IPS-18a (cell line): ENCODE data around the gene GLIPR2.

ENCODE experiments used
- H3K27ac ChIP-seq: one replicate; pipeline ENCODE4 v1.5.1; 2013; ENCODE audit warnings: low read length
- H3K27me3 ChIP-seq: one replicate; pipeline ENCODE4 v1.6.1; 2013; ENCODE audit warnings: mild to moderate bottlenecking, low read length; ENCODE audit not compliant: control insufficient read depth, insufficient read depth
- H3K36me3 ChIP-seq: one replicate; pipeline ENCODE4 v1.6.1; 2013; ENCODE audit warnings: low read depth, low read length; ENCODE audit not compliant: control insufficient read depth
- H3K4me1 ChIP-seq: one replicate; pipeline ENCODE4 v1.6.1; 2013; ENCODE audit warnings: low read depth, low read length; ENCODE audit not compliant: control insufficient read depth
- H3K4me3 ChIP-seq: one replicate; pipeline ENCODE4 v1.5.1; 2013; ENCODE audit warnings: low read length
- H3K9ac ChIP-seq: one replicate; pipeline ENCODE4 v1.6.1; 2013; ENCODE audit warnings: mild to moderate bottlenecking, low read length, moderate library complexity
- H3K9me3 ChIP-seq: one replicate; pipeline ENCODE4 v1.6.1; 2013; ENCODE audit warnings: low read depth, low read length; ENCODE audit not compliant: control insufficient read depth

GLIPR2 gene

DNA sequence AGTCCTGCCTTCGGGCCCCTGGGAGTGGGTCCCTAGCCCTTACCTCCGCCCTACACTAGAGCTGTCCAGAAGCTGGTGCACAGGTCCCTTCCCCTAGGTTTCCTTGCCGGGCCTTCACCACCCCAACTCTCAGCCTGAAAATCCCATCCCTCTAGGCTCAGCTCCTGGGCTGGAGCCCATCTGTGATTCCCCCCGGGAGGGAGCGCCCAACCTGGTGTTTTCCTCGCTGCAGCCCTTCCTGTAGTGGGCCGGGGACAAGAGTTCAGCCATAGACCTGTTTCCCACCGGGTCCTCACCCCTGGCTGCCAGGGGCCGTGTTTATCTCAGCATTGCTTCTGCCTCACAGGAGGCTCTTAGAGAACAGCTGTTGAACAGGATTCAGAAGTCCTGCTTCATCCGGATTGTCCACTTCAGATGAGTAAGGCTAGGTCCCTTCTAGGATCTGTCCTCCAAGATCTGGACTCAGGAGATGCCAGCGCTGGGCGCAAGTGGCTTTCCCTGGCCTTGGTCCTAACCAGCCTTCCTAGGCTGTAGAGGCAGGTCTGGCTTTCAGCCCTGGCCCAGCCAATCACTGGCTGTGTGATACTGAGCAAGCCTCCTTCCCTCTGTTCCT is 965 bp downstream of the GLIPR2 start:
- Histone ChIP-seq H3K4me1 (peaks cover 12% of the 10 kb centered on the region), H3K27me3 (peaks cover 79% of the 10 kb centered on the region), H3K9ac (peak overlapping the region; percentile 58), H3K9me3 (no peaks in the 10 kb centered on the region), H3K36me3 (no peaks in the 10 kb centered on the region), H3K27ac (no peak overlapping the region), H3K4me3 (peak overlapping the region; percentile 75)

DNA sequence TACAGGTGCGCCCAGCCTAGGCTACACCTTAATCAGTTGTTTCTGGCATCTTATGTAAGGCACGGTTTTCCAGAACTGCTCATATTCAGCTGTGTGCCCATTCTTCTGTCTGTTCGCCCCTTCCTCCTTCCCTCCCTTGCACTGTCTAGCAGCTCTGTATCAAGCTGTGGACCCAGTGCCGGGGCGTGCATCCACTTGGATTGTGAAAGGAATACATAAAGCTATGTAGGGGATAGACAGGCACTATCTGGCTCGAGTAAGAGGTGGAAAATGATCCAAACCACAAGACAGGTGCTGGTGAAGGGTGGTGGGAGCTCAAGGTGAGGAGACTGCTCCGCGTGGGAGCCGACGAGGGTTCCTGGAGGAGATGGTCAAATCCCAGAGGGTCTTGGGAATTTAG is 2.0 kb downstream of the GLIPR2 start:
- H3K27ac ChIP-seq = no peak overlapping the region
- no peaks in the 10 kb centered on the region for H3K36me3 ChIP-seq
- H3K27me3 ChIP-seq = peaks cover 69% of the 10 kb centered on the region
- no peak overlapping the region for H3K4me3 ChIP-seq
- H3K9me3 ChIP-seq = no peaks in the 10 kb centered on the region
- H3K4me1 ChIP-seq = peaks cover 12% of the 10 kb centered on the region
- no peak overlapping the region for H3K9ac ChIP-seq

DNA sequence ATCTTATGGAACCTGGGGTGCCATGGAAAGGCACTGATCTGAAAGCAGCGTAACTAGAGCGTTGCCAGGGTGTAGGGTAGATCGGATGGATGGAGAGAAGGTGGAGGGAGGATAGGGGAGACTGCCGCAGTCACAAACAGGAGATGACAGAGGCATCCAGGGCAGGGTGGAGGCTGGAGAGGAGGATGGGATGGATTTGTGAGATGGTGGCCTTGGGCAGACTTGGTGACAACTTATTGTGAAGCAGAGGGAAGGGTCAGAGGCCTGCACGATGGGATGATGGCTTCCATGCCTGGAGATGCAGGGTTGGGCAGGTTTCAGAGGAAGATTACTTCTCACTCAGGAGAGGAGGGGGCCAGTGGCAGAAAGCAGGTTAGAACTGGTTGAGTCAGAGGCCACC is 2.4 kb downstream of the GLIPR2 start:
- Histone ChIP-seq H3K27me3 (peaks cover 65% of the 10 kb centered on the region), H3K4me3 (no peak overlapping the region), H3K9me3 (no peaks in the 10 kb centered on the region), H3K4me1 (peaks cover 12% of the 10 kb centered on the region), H3K36me3 (no peaks in the 10 kb centered on the region), H3K27ac (no peak overlapping the region), H3K9ac (no peak overlapping the region)

DNA sequence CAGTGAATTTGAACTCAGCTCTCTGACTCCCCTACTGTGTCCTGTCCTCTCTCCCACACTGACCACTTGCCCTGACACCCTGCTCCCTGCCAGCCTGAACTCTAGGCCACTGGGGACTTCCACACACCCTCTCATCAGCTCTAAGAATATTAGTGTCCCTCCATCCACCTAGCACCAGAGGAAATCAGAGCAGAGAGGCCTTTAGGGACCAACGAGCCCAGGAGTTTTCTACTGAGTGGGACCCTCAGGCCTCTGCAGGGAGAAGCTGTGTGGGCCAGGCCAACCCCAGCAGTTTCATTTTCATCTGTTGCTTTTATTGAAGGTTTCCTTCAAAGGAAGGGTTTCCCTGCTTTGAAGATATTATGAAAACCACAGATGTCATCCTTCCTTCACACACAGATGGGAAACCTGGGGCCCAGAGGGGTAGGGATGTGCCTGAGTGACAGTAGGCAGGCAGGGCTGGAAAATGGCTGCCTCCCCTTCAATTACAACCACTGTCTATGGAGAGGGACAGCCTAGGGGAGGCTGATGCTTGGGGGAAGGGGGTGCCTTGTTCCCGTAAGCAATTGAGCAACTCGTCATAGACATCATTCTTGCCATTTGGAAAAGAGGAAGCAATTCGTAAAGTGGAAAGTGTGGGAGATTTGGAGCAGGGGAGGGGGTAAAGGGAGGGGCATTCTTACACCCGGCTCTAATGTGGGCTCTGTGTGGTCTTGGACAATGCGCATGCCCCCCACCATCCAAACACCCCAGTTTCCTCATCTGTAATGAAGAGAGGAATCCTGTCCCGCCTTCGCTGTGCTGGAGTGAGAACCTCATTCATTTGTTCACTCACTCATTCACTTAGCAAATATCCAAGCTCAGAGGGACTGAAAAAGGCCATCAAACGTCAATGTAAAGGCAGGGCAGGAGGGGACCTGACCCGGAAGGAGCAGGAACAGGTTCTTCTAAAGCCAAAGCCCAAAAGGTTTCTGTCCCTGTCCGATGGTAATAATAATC is 3.9 kb downstream of the GLIPR2 start:
- no peak overlapping the region for H3K4me3 ChIP-seq
- H3K36me3 ChIP-seq = no peaks in the 10 kb centered on the region
- no peaks in the 10 kb centered on the region for H3K9me3 ChIP-seq
- H3K4me1 ChIP-seq = peaks cover 5% of the 10 kb centered on the region
- no peak overlapping the region for H3K9ac ChIP-seq
- H3K27me3 ChIP-seq = peaks cover 50% of the 10 kb centered on the region
- no peak overlapping the region for H3K27ac ChIP-seq

DNA sequence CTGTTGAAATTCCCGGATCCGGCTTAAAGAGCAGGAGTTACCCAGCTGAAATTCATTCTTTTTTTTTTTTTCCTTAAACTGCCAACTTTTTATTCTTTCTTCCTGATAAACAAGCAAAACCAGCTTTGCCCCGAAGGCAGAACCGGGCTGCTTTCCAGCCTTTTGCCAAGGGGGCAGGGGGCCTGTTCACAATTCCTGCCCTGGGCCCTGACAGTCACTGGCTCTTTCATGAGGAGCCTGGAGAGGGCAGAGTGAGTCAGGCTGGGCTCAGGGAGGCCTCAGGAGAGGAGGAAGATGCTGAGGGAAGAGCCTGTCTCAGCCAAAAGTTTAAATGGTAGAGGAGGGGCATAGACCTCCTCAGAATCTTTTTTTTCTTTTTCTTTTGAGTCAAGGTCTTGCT is 4.8 kb downstream of the GLIPR2 start:
- Histone ChIP-seq H3K27ac (no peak overlapping the region), H3K27me3 (peaks cover 42% of the 10 kb centered on the region), H3K9me3 (no peaks in the 10 kb centered on the region), H3K9ac (no peak overlapping the region), H3K4me1 (no peaks in the 10 kb centered on the region), H3K4me3 (no peak overlapping the region), H3K36me3 (no peaks in the 10 kb centered on the region)

DNA sequence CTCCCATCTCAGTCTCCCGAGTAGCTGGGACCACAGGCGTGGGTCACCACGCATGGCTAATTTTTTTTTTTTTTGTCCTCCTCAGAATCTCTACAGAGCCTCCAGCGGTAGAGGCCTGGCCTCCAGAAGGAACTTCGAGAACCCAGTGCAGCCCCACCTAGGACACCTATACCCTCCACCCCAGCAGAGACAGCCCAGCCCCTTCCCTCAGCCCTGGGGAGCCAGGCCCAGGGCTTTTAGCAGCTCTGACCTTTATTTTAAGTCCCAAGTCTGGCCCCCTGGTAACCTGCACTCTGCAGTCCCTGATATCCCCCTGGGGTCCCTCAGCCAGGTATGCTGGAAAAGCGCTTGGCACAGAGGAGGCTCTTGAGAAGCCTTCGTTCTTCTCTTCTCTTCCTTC is 5.2 kb downstream of the GLIPR2 start:
- Histone ChIP-seq H3K9ac (no peak overlapping the region), H3K27ac (no peak overlapping the region), H3K27me3 (peaks cover 40% of the 10 kb centered on the region), H3K9me3 (no peaks in the 10 kb centered on the region), H3K4me1 (no peaks in the 10 kb centered on the region), H3K4me3 (no peak overlapping the region), H3K36me3 (no peaks in the 10 kb centered on the region)

DNA sequence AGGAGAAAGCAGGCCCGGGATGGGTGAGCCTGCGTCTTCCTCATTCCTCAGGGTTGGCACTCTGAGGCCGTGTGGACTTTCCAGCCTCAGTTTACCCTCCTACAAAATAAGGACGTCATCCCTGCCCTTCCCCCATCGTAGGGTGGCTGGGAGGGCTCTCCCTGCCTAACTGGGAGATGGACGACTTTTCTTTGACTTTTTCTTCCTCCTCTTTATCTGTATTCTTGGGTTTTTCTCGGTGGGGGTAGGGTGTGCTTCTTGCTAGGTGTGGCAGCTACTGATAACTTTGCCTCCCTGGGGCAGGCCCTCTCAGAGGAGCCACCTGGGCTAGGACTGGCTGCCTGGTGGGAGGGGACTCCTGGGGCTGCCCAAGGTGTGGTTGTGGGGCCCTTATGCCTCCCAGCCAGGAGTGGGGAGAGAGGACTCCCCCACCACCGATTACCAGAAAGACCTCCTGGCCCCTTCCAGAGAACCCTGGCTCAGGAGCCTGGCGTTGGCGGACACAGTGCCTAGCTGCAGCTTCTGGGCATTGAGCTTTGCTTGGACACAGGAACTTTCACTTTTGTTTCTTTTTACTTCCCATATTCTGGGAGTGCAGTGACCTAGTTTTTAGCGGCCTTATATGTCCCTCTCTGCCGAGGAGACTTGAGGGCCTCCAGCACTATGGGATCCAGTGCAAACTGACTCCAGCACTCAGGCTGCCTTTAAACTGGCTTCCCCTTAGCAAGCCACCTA is 6.1 kb downstream of the GLIPR2 start:
- Histone ChIP-seq H3K4me3 (no peak overlapping the region), H3K4me1 (no peaks in the 10 kb centered on the region), H3K9me3 (no peaks in the 10 kb centered on the region), H3K27ac (no peak overlapping the region), H3K9ac (no peak overlapping the region), H3K36me3 (no peaks in the 10 kb centered on the region), H3K27me3 (peaks cover 31% of the 10 kb centered on the region)

DNA sequence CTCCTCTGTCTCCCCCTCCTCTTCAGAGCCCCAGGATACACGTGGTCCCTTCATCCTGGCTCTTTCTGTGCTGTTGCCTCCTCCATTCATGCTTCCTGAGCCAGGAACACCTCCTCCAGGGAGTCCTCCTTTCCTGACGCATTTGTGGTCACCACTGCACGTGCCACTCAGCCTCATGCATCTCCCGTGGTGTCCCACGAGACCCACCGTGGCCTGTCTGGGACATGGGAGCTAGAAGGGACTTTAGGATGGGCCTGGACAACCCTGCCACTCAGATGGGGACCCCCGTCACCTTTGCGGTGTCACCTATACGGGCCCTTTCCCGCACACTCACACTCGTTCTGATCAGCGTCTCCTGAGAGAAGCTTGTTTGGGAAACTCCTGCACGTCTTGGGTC is 6.7 kb downstream of the GLIPR2 start:
- Histone ChIP-seq H3K27me3 (peaks cover 25% of the 10 kb centered on the region), H3K36me3 (no peaks in the 10 kb centered on the region), H3K4me3 (no peak overlapping the region), H3K27ac (no peak overlapping the region), H3K9ac (no peak overlapping the region), H3K4me1 (no peaks in the 10 kb centered on the region), H3K9me3 (no peaks in the 10 kb centered on the region)

DNA sequence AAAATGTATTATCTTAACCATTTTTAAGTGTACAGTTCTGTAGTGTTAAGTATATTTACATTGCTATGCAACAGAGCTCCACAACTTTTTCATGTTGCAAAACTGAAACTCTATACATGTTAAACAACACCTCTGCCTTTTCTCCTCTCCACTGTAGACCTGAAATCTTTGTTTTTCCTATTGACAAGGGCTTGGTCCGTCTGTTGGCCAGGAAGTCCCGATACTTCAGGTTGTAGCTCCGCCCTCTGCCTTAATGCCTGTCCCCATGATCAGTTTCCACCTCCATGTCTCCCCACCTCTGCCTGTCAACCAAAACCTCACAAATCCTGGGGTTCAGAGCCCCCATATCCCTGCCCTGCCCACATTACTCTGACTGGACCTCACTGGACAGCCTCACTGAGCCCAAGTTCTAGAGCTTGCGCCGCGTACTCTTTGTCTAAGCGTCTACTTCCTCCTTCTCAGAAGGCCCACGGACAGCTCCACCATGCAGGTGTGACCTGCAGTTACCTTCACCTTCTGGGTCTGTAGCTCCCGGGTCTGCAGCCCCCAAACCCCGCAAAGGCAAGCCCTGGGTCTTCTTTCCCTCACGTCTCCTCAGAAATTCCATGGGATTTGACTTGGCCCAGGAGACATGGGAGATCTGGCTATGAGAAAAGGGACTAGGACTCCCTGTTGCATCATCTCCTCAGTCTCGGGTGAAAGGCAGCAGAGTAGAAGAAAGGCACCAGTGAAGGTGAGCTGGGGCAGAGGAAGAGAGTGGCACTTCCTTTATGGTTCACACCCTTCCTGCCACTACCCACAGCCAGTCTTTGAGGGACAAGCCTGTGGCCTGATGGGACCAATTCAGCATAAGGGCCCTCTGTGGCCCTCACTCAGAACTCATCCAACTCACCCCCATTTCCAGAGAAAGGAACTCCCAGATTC is 8.0 kb downstream of the GLIPR2 start:
- no peak overlapping the region for H3K4me3 ChIP-seq
- H3K36me3 ChIP-seq = no peaks in the 10 kb centered on the region
- H3K9me3 ChIP-seq = no peaks in the 10 kb centered on the region
- no peak overlapping the region for H3K9ac ChIP-seq
- no peak overlapping the region for H3K27ac ChIP-seq
- peaks cover 12% of the 10 kb centered on the region for H3K27me3 ChIP-seq
- no peaks in the 10 kb centered on the region for H3K4me1 ChIP-seq

DNA sequence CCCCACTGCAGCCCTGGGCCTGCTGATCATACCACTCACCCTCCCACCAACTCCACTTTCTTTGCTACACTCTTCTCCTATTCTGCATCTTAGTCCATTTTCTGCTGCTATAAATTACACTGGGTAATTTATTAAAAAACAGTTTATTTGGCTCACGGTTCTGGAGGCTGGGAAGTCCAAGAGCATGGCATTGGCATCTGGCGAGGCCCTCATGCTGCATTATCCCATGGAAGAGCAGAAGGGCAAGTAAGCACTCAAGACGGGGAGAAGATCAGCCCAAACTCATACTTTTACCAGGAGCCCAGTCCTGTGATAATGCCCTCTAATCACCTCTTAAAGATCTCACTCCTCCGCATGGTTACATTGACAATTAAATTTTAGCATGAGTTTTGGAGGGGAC is 9.4 kb downstream of the GLIPR2 start:
- Histone ChIP-seq H3K9me3 (no peaks in the 10 kb centered on the region), H3K4me3 (no peak overlapping the region), H3K27me3 (no peaks in the 10 kb centered on the region), H3K4me1 (no peaks in the 10 kb centered on the region), H3K27ac (no peak overlapping the region), H3K36me3 (no peaks in the 10 kb centered on the region), H3K9ac (no peak overlapping the region)

DNA sequence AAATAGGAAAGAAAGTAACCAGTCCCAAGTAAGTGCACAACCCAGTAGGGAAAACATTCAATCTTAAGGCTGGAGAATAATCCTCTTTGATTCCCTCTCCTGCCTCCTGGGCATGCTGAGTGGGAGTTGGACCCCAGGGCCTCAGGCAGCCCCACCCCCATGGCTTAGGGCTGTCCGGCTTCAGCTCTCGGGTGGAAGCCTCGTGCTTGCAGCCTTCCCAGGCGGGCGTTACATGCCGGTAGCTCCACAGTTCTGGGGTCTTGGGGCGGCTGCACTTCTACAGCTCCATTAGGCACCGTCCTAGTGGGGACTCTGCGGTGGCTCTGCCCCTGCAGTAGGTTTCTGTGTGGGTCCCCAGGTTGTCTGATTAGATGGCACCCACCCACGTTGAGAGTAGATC is 10.1 kb downstream of the GLIPR2 start:
- Histone ChIP-seq H3K4me3 (no peak overlapping the region), H3K27ac (no peak overlapping the region), H3K36me3 (no peaks in the 10 kb centered on the region), H3K9me3 (no peaks in the 10 kb centered on the region), H3K27me3 (no peaks in the 10 kb centered on the region), H3K9ac (no peak overlapping the region), H3K4me1 (no peaks in the 10 kb centered on the region)
